SK-N-MC (cell line): ENCODE results near the gene IRF2BPL.

Experiments used
- DNase-seq: peaks from one replicate; pipeline ENCODE4 v3.0.0-alpha.2; 2011; ENCODE audit warnings: low read depth, low spot score
- H3K27ac ChIP-seq: fragments of 200-600 bp; sonication (generic); 2 replicates; pipeline ENCODE4 v1.5.1; 2016; ENCODE audit warnings: mixed run types
- H3K36me3 ChIP-seq: fragments of 200-600 bp; sonication (generic); 2 replicates; pipeline ENCODE4 v1.6.1; 2017; ENCODE audit warnings: antibody characterized with exemption, low read length, mixed read lengths; ENCODE audit not compliant: insufficient read depth
- H3K4me3 ChIP-seq: fragments of 200-600 bp; sonication (generic); 2 replicates; pipeline ENCODE4 v1.5.1; 2016
- H3K9ac ChIP-seq: fragments of 200-600 bp; sonication (generic); 2 replicates; pipeline ENCODE4 v1.8.0; 2017; ENCODE audit warnings: mixed run types, mixed read lengths; ENCODE audit not compliant: insufficient read length
- H3K9me3 ChIP-seq: fragments of 200-600 bp; sonication (generic); 2 replicates; pipeline ENCODE4 v1.6.1; 2017; ENCODE audit warnings: low read depth, mild to moderate bottlenecking, antibody characterized with exemption, low read length, moderate library complexity, mixed read lengths
- EZH2 ChIP-seq: fragments of 200-600 bp; sonication (generic); IDR thresholded peaks from one replicate; pipeline ENCODE4 v1.6.1; 2017; ENCODE audit warnings: antibody characterized with exemption
- FOXP2 ChIP-seq: optimal IDR thresholded peaks from 2 replicates; pipeline ENCODE3; 2011; ENCODE audit warnings: mild to moderate bottlenecking, moderate library complexity; ENCODE audit not compliant: insufficient read depth; ENCODE audit errors: extremely low read length, control extremely low read depth
- POLR2AphosphoS5 ChIP-seq: IDR thresholded peaks from 2 replicates; pipeline ENCODE4 v1.6.1; 2012; ENCODE audit warnings: mild to moderate bottlenecking, low read depth, low read length, borderline replicate concordance

Gene IRF2BPL

DNA sequence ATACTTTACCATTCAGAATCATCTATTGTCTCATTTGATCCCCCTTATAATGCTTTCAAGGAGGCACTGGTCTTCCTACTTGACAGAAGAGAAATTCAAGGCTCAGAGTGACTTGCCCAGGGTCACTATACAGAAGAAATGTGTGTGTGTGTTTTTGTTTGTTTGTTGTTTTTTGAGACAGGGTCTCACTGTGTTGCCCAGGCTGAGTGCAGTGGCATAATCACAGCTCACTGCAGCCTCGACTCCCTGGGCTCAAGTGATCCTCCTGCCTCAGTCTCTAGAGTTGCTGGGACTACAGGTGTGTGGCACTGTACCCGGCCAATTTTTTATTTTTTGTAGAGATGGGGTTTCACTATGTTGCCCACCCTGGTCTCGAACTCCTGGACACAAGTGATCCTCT is 22.9 kb downstream of the IRF2BPL start:
- Histone ChIP-seq H3K27ac (no peak overlapping the region), H3K9ac (no peak overlapping the region)
- no peak for TF ChIP-seq POLR2AphosphoS5
- TF ChIP-seq EZH2 = no peak
- no peak for TF ChIP-seq FOXP2

DNA sequence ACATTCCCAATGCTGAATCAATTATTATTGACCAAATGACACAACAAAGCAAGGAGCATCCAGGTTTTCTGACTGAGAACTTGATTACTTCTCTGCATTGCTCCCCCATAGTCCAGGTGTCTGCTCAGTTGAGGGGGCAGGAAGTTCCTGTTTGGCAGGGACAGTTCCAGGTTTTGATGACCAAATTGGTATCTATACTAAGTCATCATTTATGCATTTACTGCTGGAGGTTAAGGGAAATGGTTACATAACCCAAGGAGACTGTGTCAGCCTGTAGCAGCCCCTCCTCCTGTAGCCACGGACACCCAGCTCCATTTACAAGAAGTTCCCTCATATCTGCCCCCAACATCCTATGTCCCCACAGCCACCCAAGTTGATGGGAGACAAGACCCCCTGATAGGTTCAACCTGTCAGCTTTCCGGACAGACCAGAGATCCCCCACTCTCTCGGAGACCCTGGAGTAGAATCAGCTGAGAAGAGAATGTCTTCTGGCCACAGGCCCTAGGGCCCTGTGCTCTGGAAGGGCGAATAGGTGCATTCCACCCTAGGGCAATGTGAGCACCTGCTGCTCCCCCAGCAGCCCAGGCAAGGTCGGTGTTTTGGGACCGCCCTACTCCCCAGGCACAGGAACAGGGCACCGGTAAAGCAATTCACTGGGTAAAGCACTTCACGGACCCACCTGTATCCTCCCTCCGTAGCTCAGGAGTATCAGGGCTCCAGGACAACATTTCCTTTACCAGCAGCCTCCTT is 23.6 kb downstream of the IRF2BPL start:
- H3K36me3 ChIP-seq = no peaks in the 10 kb centered on the region
- no peak overlapping the region for H3K9ac ChIP-seq
- no peak for DNase-seq
- no peak for TF ChIP-seq POLR2AphosphoS5
- no peak for TF ChIP-seq FOXP2
- no peak for TF ChIP-seq EZH2
- no peak overlapping the region for H3K4me3 ChIP-seq
- no peaks in the 10 kb centered on the region for H3K9me3 ChIP-seq
- no peak overlapping the region for H3K27ac ChIP-seq

More for the DNA sequence above, 22.9 kb downstream of the IRF2BPL start:
- no peak for DNase-seq
- Histone ChIP-seq H3K36me3 (no peaks in the 10 kb centered on the region), H3K9me3 (no peaks in the 10 kb centered on the region), H3K4me3 (no peak overlapping the region)

DNA sequence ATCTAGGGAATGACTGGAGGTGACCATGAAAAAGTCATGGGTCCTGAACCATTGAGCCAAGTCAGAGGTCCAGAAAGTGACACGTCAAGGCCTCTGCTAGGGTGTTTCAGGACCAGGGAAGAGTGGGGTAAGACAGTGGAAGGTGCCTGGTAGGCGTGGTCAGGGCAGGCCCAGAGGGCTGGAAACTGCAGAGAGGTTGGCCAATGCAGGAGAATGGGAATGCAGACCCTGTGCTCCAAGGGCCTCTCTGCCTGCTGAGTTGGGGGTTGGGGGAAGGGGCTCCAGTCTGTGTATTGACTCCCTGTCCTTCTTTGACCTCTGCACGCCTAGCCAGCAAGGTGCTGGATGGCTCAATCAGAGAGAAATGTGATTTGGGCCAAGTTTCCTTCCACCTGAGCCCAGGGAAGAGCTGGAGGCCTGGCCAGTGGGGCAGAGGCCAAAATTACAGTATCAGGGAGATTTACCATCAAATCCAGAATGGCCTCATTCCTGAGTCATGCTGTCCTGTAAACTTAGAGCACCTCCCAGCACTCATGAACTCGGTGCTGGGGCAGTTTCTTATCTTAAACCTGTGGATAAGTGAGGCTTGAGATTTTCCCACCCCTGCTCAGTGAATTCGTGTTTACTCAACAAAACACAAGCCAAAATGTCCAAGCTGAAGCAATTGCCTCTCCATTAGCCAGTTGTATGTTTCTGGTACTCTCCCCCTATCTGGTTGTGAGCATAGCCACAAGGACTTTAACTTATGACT is 24.4 kb downstream of the IRF2BPL start:
- no peak overlapping the region for H3K9ac ChIP-seq
- no peaks in the 10 kb centered on the region for H3K9me3 ChIP-seq
- H3K27ac ChIP-seq = no peak overlapping the region
- DNase-seq = no peak
- no peak for TF ChIP-seq FOXP2
- no peak for TF ChIP-seq EZH2
- TF ChIP-seq POLR2AphosphoS5 = no peak
- H3K36me3 ChIP-seq = no peaks in the 10 kb centered on the region
- no peak overlapping the region for H3K4me3 ChIP-seq

DNA sequence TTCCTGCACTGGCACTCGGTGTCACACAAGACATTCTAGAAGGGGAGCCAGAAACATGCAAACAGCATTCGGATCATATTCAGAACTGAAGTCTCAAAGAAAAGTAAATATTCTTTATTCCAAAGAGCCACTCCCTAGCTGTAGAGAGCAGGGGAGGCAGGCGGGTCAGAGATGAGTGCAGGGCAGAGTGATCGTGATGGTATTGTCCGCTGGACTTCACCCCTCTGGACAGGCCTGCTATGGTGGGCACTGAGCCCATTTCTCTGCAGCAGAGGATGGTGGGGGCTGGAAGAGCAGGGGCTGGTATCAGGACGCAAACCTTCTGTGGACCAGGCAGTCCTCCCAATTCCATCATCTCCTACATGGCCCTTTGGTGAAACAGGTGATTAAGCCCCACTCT is 25.6 kb downstream of the IRF2BPL start:
- Histone ChIP-seq H3K4me3 (no peak overlapping the region), H3K9ac (no peak overlapping the region), H3K27ac (no peak overlapping the region), H3K9me3 (no peaks in the 10 kb centered on the region), H3K36me3 (no peaks in the 10 kb centered on the region)
- DNase-seq = no peak
- TF ChIP-seq FOXP2 (no peak), POLR2AphosphoS5 (no peak), EZH2 (no peak)

DNA sequence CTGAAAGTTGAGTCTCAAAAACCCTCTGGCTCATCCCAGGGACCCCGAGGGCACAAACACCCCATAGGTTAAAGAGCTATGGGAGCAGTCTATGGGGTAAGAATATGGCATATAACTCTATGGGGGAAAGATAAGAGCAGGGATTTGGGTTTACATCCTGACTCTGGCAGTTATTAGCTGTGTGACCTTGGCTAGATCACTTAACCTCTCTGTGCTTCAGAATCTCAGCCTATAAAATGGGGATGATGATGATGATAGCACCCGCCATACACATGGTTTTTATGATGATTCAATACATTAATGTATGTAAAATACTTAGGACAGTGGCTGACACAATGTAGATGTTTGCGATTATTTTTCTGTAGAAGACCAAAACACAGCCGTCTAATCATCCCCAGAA is 26.2 kb downstream of the IRF2BPL start:
- no peak for DNase-seq
- H3K4me3 ChIP-seq = no peak overlapping the region
- TF ChIP-seq FOXP2 = no peak
- TF ChIP-seq POLR2AphosphoS5 = no peak
- no peak for TF ChIP-seq EZH2
- H3K27ac ChIP-seq = no peak overlapping the region
- no peaks in the 10 kb centered on the region for H3K9me3 ChIP-seq
- H3K36me3 ChIP-seq = no peaks in the 10 kb centered on the region
- H3K9ac ChIP-seq = no peak overlapping the region

DNA sequence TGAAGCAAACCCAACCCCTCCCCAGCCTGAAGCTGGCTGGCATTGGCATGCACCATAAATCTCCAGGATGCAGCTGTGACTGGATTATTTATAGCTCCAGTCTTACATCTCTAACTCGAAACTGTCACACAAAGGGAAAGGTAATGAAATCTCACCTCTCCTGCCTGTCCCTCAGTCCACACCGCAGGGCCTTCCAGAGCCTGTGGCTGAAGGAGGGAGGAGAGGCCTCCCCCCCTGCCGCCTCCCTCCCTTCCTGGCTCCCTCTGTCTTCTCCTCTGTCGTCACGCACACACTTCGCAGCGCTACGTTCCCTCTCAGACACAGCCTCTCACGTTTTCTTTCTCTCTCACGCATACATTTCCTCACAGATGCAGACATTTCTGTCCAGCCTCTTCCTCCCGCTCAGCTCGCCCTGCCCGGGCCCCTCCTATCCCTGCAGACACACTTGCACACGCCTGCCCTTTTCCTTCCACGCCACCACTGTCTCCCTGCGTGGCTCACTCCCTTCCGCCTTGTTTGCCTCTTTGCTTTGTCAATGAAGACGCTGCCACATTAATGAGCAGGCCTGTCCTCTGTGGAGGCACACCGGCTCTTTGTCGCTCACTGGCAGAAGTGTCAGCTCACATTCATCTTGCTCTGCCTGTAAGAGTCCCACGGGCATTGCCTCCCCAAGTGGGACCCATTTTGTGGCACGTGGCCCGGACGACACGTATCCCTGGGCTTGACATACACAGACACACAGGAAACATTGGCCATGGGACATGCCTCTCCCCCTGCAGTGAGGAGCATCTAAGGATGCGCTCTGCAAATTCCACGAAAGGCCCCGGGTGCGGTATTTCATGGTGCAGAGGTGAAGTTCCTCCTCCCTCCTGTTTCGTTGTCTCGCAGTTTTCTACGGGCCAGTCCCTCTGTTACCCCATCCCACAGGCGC is 27.9 kb downstream of the IRF2BPL start:
- no peaks in the 10 kb centered on the region for H3K36me3 ChIP-seq
- H3K27ac ChIP-seq = peak overlapping the region; percentile 32; the same call in 1 of the 2 replicates
- TF ChIP-seq FOXP2 = no peak
- no peak for TF ChIP-seq POLR2AphosphoS5
- TF ChIP-seq EZH2 = no peak
- peak overlapping the region; percentile 18 for H3K9ac ChIP-seq
- DNase-seq = no peak
- H3K9me3 ChIP-seq = no peaks in the 10 kb centered on the region
- 0 out of 2 replicates have a peak overlapping the region, but pooled peaks have one; percentile 28 for H3K4me3 ChIP-seq

DNA sequence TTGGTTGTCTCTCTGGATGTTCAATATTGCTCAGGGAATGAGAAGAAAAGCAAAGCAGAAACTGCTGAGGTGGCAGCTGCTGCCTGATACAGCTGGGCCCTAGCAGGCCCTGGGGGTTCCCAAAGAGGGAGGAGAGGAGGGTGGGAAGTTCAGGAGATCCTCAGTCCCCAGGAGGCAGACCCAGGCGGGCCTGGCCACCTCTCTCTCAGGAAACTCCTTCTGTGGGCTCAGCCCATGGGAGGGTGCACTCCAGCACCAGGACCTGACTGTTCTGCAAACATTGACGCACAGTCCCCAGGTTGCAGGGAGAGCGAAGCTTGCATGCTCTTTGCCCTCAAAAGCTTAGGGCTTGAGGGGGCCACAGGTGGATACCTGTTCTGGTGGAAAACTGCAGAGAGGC is 29.6 kb downstream of the IRF2BPL start:
- no peak overlapping the region for H3K4me3 ChIP-seq
- no peak for TF ChIP-seq EZH2
- no peak for TF ChIP-seq FOXP2
- no peak for TF ChIP-seq POLR2AphosphoS5
- no peak for DNase-seq
- no peaks in the 10 kb centered on the region for H3K9me3 ChIP-seq
- H3K27ac ChIP-seq = no peak overlapping the region
- no peaks in the 10 kb centered on the region for H3K36me3 ChIP-seq
- H3K9ac ChIP-seq = no peak overlapping the region
